AG04449 (cell line): ENCODE measurements around the gene DUT.

Experiments
- CTCF ChIA-PET: fragments of 350-600 bp; formaldehyde crosslinking; extraction: SDS; loops from one replicate; lab custom pipeline; 2021; ENCODE audit warnings: antibody characterized with exemption; lab: Yijun Ruan, JAX
- POLR2A ChIA-PET: fragments of 400-600, 350-600 bp; formaldehyde crosslinking; extraction: SDS; loops from one replicate; lab custom pipeline; 2020; ENCODE audit warnings: antibody characterized with exemption, inconsistent platforms; lab: Yijun Ruan, JAX
- DNase-seq: peaks from one replicate; pipeline ENCODE4 v3.0.0-alpha.2; 2010; ENCODE audit warnings: low read depth, low spot score
- H3K4me3 ChIP-seq: 2 replicates; pipeline ENCODE4 v1.5.1; 2011; ENCODE audit warnings: low read depth, mild to moderate bottlenecking, control low read depth, low read length
- TF ChIP-seq, protein P1 (sequence below): IDR thresholded peaks from one replicate; pipeline ENCODE4 v1.5.1; 2011; ENCODE audit warnings: mild to moderate bottlenecking, moderate library complexity, low read length, control low read depth, inconsistent platforms; ENCODE audit not compliant: insufficient read depth; ENCODE audit errors: missing control alignments

Gene DUT

DNA sequence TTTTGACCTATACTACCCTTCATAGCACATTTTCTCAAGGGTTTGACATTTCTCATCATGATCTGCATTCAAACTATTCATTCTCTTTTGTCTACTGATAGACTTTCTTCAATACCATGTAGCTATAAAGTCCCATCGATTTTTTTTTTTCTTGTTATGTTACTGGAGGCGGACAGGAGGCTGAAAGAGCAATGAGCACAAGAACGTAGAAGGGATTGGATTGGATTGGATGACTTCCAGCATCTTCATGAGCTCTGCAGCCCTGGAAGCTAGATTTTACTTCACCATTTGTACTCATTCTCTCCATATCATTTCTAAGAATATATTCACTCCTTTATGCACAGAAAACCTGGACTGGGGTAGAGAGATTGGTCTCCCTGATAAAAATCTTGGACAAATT is 43.2 kb downstream of the DUT start:
- ChIA-PET CTCF (interaction anchor here (0.7 to 1.3 kb wide), 5 partner anchors 10 to 22 kb away, joined by 3 read pairs; no protein-coding TSS in a partner anchor), POLR2A (interaction anchor here (1.3 to 2.2 kb wide), 5 partner anchors 10 to 38 kb away, joined by 4 to 10 read pairs (median 6); no protein-coding TSS in a partner anchor)
- no peak for DNase-seq
- no peak overlapping the region for H3K4me3 ChIP-seq
- TF ChIP-seq, protein P1, sequence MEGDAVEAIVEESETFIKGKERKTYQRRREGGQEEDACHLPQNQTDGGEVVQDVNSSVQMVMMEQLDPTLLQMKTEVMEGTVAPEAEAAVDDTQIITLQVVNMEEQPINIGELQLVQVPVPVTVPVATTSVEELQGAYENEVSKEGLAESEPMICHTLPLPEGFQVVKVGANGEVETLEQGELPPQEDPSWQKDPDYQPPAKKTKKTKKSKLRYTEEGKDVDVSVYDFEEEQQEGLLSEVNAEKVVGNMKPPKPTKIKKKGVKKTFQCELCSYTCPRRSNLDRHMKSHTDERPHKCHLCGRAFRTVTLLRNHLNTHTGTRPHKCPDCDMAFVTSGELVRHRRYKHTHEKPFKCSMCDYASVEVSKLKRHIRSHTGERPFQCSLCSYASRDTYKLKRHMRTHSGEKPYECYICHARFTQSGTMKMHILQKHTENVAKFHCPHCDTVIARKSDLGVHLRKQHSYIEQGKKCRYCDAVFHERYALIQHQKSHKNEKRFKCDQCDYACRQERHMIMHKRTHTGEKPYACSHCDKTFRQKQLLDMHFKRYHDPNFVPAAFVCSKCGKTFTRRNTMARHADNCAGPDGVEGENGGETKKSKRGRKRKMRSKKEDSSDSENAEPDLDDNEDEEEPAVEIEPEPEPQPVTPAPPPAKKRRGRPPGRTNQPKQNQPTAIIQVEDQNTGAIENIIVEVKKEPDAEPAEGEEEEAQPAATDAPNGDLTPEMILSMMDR, result no peak

DNA sequence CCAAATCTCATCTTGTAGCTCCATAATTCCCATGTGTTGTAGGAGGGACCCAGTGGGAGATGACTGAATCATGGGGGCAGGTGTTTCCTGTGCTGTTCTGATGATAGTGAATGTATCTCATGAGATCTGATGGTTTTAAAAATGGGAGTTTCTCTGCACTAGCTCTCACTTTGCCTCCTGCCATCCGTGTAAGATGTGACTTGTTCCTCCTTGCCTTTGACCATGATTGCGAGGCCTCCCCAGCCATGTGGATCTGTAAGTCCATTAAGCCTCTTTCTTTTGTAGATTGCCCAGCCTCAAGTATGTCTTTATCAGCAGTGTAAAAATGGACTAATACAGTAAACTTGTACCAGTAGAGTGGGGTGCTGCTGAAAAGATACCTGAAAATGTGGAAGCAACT is 44.5 kb downstream of the DUT start:
- TF ChIP-seq, protein P1, result no peak
- ChIA-PET POLR2A (no interaction called here), CTCF (no interaction called here)
- no peak overlapping the region for H3K4me3 ChIP-seq
- no peak for DNase-seq

DNA sequence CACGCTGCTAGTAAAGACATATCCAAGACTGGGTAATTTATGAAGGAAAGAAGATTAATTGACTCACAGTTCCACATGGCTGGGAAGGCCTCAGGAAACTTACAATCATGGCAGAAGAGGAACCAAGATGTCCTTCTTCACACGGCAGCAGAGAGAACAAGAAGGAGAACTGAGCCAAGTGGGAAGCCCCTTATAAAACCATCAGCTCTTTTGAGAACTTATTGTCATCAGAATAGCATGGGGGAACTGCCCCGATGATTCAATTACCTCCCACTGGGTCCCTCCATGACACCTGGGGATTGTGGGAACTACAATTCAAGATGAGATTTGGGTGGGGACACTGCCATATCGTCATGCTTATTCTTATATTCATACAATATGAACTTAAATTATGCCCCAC is 49.0 kb downstream of the DUT start:
- TF ChIP-seq, protein P1, result no peak
- no peak overlapping the region for H3K4me3 ChIP-seq
- ChIA-PET CTCF (interaction anchor here (1.0 to 1.3 kb wide), 2 partner anchors 22 to 28 kb away, joined by 3 to 4 read pairs; no protein-coding TSS in a partner anchor), POLR2A (no interaction called here)
- no peak for DNase-seq

DNA sequence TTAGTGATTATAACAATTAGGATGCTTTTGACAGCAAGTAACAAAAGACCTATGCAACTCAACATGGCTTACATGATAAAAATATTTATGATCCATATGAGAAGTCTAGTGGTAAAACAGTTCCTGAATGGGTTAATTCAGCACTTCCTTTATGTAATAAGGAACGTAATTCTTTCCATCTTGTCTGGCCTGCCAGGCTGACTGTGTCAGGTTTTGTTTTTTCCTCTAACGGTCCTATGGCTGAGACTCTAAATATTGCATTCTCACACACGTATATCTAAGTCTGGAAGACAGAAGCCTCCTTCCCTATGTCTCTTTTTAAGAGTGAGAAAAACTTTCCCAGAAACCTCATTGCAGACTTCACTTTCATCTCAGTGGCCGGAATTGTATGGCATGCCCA is 50.6 kb downstream of the DUT start:
- H3K4me3 ChIP-seq, result no peak overlapping the region
- TF ChIP-seq, protein P1, result no peak
- no peak for DNase-seq
- POLR2A ChIA-PET, result no interaction called here
- CTCF ChIA-PET, result interaction anchor here (1.0 to 1.4 kb wide), 2 partner anchors 23 to 30 kb away, joined by 4 to 5 read pairs; no protein-coding TSS in a partner anchor

DNA sequence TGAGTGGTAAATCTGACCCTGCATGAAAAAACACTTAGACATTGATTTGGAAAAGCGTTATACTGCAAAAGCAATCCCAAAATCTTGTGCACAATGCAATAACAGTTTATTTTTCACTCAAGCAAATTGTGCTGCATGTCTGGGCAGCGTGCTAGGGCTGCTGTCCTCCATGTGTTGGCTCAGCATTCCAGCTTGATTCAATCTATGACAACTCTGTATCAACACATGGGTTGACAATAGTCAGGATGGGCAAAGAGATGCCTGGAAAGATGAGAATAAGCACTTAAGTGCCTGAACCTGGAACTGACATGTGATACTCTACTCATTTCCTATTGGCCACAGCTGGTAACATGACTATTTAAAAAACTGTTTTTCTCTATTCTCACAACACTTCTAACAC is 51.8 kb downstream of the DUT start:
- CTCF ChIA-PET, result interaction anchor here (1.0 to 1.4 kb wide), 2 partner anchors 24 to 31 kb away, joined by 4 to 5 read pairs; no protein-coding TSS in a partner anchor
- no peak for DNase-seq
- TF ChIP-seq, protein P1, result no peak
- H3K4me3 ChIP-seq, result no peak overlapping the region
- POLR2A ChIA-PET, result no interaction called here

DNA sequence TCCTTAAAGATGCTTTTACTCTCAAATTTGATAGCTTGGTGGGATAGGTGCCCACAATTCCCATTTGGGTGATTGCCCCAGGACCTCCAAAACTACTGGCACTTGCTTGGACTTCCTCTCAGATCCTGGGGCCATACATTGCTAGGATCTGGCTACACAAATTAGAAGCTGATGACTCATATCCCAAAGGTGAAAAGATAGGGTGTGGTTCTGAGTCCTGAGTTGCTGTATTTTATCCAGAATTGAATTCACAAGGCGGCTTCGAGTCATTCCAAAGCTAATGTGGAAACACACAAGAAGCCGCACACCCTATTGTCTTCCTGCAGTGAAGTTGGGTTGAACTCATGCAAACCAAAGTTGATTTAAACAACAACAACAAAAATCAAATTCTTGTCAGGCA is 53.4 kb downstream of the DUT start:
- TF ChIP-seq, protein P1, result no peak
- no peak for DNase-seq
- ChIA-PET CTCF (interaction anchor here (1.1 to 3.7 kb wide), 3 partner anchors 10 to 32 kb away, joined by 3 to 16 read pairs (median 7); no protein-coding TSS in a partner anchor), POLR2A (interaction anchor here (1.6 to 2.4 kb wide), 2 partner anchors 10 to 43 kb away, joined by 8 to 10 read pairs; no protein-coding TSS in a partner anchor)
- H3K4me3 ChIP-seq, result no peak overlapping the region
